Gastroesophageal sphincter (tissue), 4 donors: ENCODE measurements around the gene GPR37L1. TPM values are rescaled to one million over a fixed set of nuclear protein-coding genes. Genes with fewer than 3 reads are reported as not detected.
"Not testable (repeated sequence)": the region's sequence is repeated elsewhere in the genome, so short reads cannot be mapped to it uniquely, and the experiment has no call there.

Source experiments
- ATAC-seq: fragments of 150-250 bp; one replicate; pipeline ENCODE4 v1.9.1; 2016; ENCODE audit warnings: mild to moderate bottlenecking, moderate library complexity
- H3K27ac ChIP-seq, 4 donors: fragments of 200-600 bp; sonication (generic) in 3 of 4; 1 replicate in 3 of 4; 2 replicates in 1 of 4; pipeline ENCODE4 v1.5.1; 2016 to 2019
- H3K27me3 ChIP-seq: fragments of 200-600 bp; sonication (generic); one replicate; pipeline ENCODE4 v1.5.1; 2019
- H3K36me3 ChIP-seq, 2 donors: fragments of 200-600 bp; sonication (generic); one replicate each; pipeline ENCODE4 v1.5.1; 2019; ENCODE audit warnings: control low read depth in 1 of 2
- H3K4me1 ChIP-seq, 3 donors: fragments of 200-600 bp; sonication (generic); 1 replicate in 2 of 3; 2 replicates in 1 of 3; pipeline ENCODE4 v1.5.1; 2016 to 2019; ENCODE audit warnings: control low read depth in 2 of 3
- H3K4me3 ChIP-seq, 2 donors: fragments of 200-600 bp; sonication (generic); one replicate each; pipeline ENCODE4 v1.5.1; 2019; ENCODE audit warnings: mild to moderate bottlenecking in 1 of 2, moderate library complexity in 1 of 2
- H3K9me3 ChIP-seq, 3 donors: fragments of 200-600 bp; sonication (generic); one replicate each; pipeline ENCODE4 v1.5.1; 2017 to 2019; ENCODE audit warnings: control low read depth in 2 of 3
- EP300 ChIP-seq: sonication (generic); formaldehyde crosslinking; IDR thresholded peaks from one replicate; pipeline ENCODE4 v1.6.1; 2017; ENCODE audit warnings: antibody characterized with exemption, mild to moderate bottlenecking
- POLR2A ChIP-seq, 2 donors: fragments of 450-650 bp; IDR thresholded peaks; one replicate each; pipeline ENCODE4 v1.6.1; 2017; ENCODE audit warnings: antibody characterized with exemption in 2 of 2, mild to moderate bottlenecking in 2 of 2, moderate library complexity in 1 of 2
- POLR2AphosphoS5 ChIP-seq: sonication (generic); formaldehyde crosslinking; IDR thresholded peaks from one replicate; pipeline ENCODE4 v1.6.1; 2017; ENCODE audit warnings: antibody characterized with exemption
- WGBS, 2 donors: methylation state at CpG; one replicate each; pipeline ENCODE4 v1.1.5; 2018; ENCODE audit warnings: low coverage in 1 of 2; 5-methylcytosine and 5-hydroxymethylcytosine counted together
- small RNA-seq, 4 donors: library from RNA; depleted of rRNA; stranded (forward); fragments of <200 nt; gene quantifications; one replicate each; pipeline ENCODE3, GENCODE V24; 2016
- total RNA-seq, 4 donors: library from RNA; depleted of rRNA; stranded (reverse); fragments of >200 nt; gene quantifications; one replicate each; pipeline ENCODE4 v1.1.0, GENCODE V29; 2016
- TF ChIP-seq, protein P1 (sequence below), 4 experiments: fragments of 200-600 bp in 2 of 4; fragments of 450-650 bp in 2 of 4; sonication (generic) in 1 of 4; IDR thresholded peaks; one replicate each; pipeline ENCODE4 v1.5.1; 2017 to 2019; ENCODE audit warnings: antibody characterized with exemption in 4 of 4, mild to moderate bottlenecking in 2 of 4, moderate library complexity in 2 of 4

Gene GPR37L1
- total RNA-seq, 4 donors from 2014 or later = 0.16 to 0.39 (median 0.27) TPM

GRCh38 chr1:202179828-202180750 is 57.4 kb downstream of the GPR37L1 start:
- 75 to 85% methylated on average over 4 to 9 of the region's 19 CpGs for WGBS, 2 donors
- peaks cover 60% of the 10 kb centered on the region for H3K27me3 ChIP-seq
- no peaks in the 10 kb centered on the region for H3K36me3 ChIP-seq
- no peaks in the 10 kb centered on the region for H3K9me3 ChIP-seq
- H3K4me3 ChIP-seq = no peak overlapping the region
- peaks cover 0 to 6% (median 2%) of the 10 kb centered on the region in 3 donors for H3K4me1 ChIP-seq
- no peak for ATAC-seq
- TF ChIP-seq POLR2A (IDR thresholded peaks at IDR 0.05) (no peak), POLR2AphosphoS5 (no peak), EP300 (no peak)
- TF ChIP-seq, protein P1, sequence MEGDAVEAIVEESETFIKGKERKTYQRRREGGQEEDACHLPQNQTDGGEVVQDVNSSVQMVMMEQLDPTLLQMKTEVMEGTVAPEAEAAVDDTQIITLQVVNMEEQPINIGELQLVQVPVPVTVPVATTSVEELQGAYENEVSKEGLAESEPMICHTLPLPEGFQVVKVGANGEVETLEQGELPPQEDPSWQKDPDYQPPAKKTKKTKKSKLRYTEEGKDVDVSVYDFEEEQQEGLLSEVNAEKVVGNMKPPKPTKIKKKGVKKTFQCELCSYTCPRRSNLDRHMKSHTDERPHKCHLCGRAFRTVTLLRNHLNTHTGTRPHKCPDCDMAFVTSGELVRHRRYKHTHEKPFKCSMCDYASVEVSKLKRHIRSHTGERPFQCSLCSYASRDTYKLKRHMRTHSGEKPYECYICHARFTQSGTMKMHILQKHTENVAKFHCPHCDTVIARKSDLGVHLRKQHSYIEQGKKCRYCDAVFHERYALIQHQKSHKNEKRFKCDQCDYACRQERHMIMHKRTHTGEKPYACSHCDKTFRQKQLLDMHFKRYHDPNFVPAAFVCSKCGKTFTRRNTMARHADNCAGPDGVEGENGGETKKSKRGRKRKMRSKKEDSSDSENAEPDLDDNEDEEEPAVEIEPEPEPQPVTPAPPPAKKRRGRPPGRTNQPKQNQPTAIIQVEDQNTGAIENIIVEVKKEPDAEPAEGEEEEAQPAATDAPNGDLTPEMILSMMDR (IDR thresholded peaks at IDR 0.05) = no peak
- no peak overlapping the region for H3K27ac ChIP-seq

GRCh38 chr1:202180751-202181139 is 58.0 kb downstream of the GPR37L1 start:
- WGBS, 2 donors = 67 to 90% methylated on average over 1 to 2 of the region's 2 CpGs
- not testable (repeated sequence) for H3K4me3 ChIP-seq, ATAC-seq, H3K9me3 ChIP-seq, H3K36me3 ChIP-seq, H3K27ac ChIP-seq, H3K4me1 ChIP-seq
- peaks cover 66% of the 10 kb centered on the region for H3K27me3 ChIP-seq

DNA sequence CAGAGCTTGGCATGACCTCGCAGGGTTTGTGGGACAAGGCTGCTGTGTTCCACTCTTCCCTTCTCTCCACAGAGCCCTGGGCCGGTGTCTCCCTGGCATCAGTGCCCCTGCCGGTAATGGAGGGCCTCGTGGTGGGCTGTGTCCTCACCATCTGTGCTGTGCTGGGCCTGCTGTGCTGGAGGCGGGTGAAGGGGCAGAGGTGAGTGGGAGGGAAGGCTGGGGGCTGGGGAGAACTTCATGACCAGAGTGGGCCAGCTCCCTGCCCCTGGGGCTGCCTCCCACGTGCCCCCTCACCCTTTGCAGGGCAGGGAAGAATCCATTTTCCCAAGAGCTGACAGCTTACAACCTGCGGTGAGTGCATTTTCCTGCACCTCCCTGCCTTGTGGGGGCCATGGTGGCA is 58.9 kb downstream of the GPR37L1 start:
- TF ChIP-seq POLR2A (IDR thresholded peaks at IDR 0.05) (no peak), EP300 (no peak), POLR2AphosphoS5 (no peak)
- TF ChIP-seq, protein P1 (IDR thresholded peaks at IDR 0.05) = no peak
- Histone ChIP-seq H3K9me3 (no peaks in the 10 kb centered on the region), H3K4me3 (no peak overlapping the region), H3K4me1 (peaks cover 0 to 8% (median 2%) of the 10 kb centered on the region in 3 donors), H3K27ac (no peak overlapping the region), H3K27me3 (peaks cover 74% of the 10 kb centered on the region), H3K36me3 (no peaks in the 10 kb centered on the region)
- no peak for ATAC-seq
- WGBS, 2 donors = 100% methylated on average over 1 of the region's 7 CpGs; no CpG with 5 or more reads in 1 of the 2 donors

- H3K27me3 ChIP-seq = peaks cover 80% of the 10 kb centered on the region
- no peaks in the 10 kb centered on the region for H3K36me3 ChIP-seq
- peaks cover 0 to 8% (median 2%) of the 10 kb centered on the region in 3 donors for H3K4me1 ChIP-seq
- no peak overlapping the region for H3K4me3 ChIP-seq
- WGBS, 2 donors = 91 to 92% methylated on average over 7 of the region's 8 CpGs
- TF ChIP-seq EP300 = no peak
- TF ChIP-seq, protein P1 (IDR thresholded peaks at IDR 0.05) = no peak
- TF ChIP-seq POLR2AphosphoS5 = no peak
- ATAC-seq = no peak
- no peak overlapping the region for H3K27ac ChIP-seq
- H3K9me3 ChIP-seq = no peaks in the 10 kb centered on the region
Measured at GRCh38 chr1:202182040-202182877, 59.5 kb downstream of the GPR37L1 start.

Small RNA genes within 50 kb of the gene (small RNA-seq; reads per million reads assigned to genes)
- gene CRIP1P3 = 0 reads per million in 4 donors

Other genes starting within 250 kb of the GPR37L1 start
- gene SHISA4, start 234.0 kb upstream of the GPR37L1 start, total RNA-seq = 10 to 100 TPM; 18.9 to 35.8 (median 29.3) TPM
- gene LMOD1, start 176.4 kb upstream of the GPR37L1 start, total RNA-seq = 1,000 to 10,000 TPM; 1,267 to 1,570 (median 1,475) TPM
- 10 to 100 TPM; 37.8 to 40.9 (median 38.5) TPM for gene TIMM17A, start 167.4 kb upstream of the GPR37L1 start, total RNA-seq
- 10 to 100 TPM; 23.0 to 40.0 (median 34.7) TPM for gene RNPEP, start 140.3 kb upstream of the GPR37L1 start, total RNA-seq
- 10 to 100 TPM in 1 of 4 donors, under 1 TPM in 3; 0.54 to 30.6 (median 0.74) TPM for gene ELF3, start 112.3 kb upstream of the GPR37L1 start, total RNA-seq
- gene ARL8A, start 21.8 kb downstream of the GPR37L1 start, total RNA-seq = 10 to 100 TPM; 34.9 to 57.5 (median 43.6) TPM
- gene PTPN7, start 37.7 kb downstream of the GPR37L1 start, total RNA-seq = 1 to 10 TPM in 3 of 4 donors, under 1 TPM in 1; 0.78 to 2.0 (median 1.7) TPM
- 1 to 10 TPM in 1 of 4 donors, under 1 TPM in 3; 0.12 to 2.8 (median 0.48) TPM for gene LGR6, start 70.9 kb downstream of the GPR37L1 start, total RNA-seq
- 1 to 10 TPM in 3 of 4 donors, not detected in 1; 1.7 to 7.3 (median 6.4) TPM for gene UBE2T, start 219.0 kb downstream of the GPR37L1 start, total RNA-seq
- 1,000 to 10,000 TPM in 2 of 4 donors, 100 to 1,000 TPM in 2; 747 to 1,375 (median 979) TPM for gene PPP1R12B, start 225.8 kb downstream of the GPR37L1 start, total RNA-seq